ENCODE data around the gene CHD6.

DNA sequence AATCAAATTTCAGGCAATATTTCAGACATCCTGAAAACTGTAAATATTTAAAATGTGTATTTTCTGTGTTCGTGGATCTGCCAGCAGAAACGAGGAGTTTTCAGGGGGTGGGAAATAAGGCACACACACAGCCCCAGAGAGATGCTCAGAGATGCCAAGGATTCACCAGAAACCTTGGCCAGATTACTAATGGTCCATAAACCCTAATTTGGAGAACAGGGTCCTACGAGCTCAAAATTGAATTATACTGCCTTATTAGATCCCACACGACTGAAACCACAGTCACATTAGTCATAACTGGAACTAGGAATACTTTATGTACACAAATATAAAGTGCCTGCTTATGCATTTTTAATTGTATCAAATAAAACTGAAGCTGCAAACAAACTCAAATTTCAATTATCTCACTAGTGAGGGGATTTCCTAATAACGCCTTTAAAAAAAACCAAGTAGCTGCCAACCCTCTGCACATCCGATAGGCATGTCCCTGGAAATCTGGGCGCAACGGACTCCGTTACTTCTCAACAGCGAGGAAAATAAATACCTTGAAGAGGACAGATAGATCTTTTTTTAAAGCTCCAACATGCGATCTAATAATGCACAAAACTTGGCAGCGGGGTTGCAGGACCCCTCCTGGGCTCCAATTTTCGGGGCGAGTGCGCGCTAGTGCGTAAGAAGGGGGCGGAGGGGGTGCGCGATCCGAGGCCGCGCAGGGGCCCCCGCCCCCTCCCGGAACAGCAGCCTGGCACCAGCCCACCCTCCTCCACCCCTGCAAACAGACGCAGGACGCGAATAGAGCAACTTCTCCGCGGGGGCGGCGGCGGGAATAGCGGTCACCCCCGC is 897 bp downstream of the CHD6 start:
- no peak for TF ChIP-seq EZH2 (IDR thresholded peaks at IDR 0.05; ENCODE audit: borderline replicate concordance, low read depth, low read length, poor library complexity, severe bottlenecking)
- TF ChIP-seq, protein P1, sequence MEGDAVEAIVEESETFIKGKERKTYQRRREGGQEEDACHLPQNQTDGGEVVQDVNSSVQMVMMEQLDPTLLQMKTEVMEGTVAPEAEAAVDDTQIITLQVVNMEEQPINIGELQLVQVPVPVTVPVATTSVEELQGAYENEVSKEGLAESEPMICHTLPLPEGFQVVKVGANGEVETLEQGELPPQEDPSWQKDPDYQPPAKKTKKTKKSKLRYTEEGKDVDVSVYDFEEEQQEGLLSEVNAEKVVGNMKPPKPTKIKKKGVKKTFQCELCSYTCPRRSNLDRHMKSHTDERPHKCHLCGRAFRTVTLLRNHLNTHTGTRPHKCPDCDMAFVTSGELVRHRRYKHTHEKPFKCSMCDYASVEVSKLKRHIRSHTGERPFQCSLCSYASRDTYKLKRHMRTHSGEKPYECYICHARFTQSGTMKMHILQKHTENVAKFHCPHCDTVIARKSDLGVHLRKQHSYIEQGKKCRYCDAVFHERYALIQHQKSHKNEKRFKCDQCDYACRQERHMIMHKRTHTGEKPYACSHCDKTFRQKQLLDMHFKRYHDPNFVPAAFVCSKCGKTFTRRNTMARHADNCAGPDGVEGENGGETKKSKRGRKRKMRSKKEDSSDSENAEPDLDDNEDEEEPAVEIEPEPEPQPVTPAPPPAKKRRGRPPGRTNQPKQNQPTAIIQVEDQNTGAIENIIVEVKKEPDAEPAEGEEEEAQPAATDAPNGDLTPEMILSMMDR (conservative IDR thresholded peaks at IDR 0.05; ENCODE audit: low read depth, low read length): no peak

Measured in A673 (cell line).